ENCODE results near the gene SLC25A13.

Gene SLC25A13

GRCh38 chr7:96243241-96243640 is 78.7 kb downstream of the SLC25A13 start:
- no peak for DNase-seq (ENCODE audit: low spot score)

- DNase-seq (ENCODE audit: low spot score), result no peak
These were observed 80.0 kb downstream of the SLC25A13 start for GRCh38 chr7:96241855-96242254.

DNA sequence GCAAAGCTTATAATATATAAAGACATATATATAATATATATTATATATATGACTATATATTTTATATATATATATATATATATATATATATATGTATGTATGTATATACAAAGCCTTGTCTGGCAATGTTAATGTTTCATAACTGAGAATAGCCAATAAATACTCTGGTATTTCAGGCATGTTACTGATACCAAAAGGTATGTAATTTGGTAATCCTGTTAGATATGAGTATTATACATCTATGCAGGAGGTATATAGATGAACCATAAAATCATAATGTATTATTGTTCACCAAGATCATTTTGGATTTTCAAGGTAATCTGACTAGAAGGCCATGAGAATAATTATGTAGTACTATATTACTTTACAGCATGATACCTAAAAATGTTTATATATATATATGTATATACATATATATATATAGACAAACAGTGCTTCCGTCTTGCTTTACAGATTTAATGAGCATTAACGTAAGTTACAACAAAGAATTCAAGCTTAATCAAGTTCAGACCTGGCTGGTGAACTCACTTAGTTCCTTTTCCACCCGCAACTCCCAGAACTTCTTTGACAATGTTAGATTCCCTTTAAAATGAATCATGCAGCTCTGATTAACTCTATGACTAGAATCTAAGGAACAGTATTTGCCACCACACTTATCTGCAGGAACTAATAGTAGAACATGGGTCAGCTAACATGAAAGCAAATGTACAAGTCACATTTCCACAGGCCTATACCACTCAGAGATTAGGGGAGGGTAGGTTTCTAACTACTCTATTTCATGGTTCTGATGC is 82.7 kb downstream of the SLC25A13 start:
- no peak for DNase-seq (ENCODE audit: low spot score)

DNA sequence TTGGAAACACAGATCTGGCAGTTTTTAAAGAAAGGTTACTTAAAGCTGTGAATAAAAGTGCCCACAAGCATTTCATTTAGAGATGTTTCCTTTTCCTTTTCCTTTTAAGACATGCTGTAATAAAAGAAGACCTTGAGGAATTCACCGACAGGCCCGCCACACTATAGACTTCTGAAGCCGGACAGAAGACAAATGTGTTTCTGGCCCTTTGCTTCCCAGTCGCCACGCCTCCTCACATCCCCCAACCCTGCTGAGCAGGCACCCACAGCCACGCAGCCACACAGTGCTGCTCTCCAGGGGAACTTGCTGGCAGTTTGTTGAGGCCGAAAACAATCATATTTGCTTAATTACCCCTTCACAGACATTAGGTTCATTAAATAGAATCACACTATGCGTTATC is 83.4 kb downstream of the SLC25A13 start:
- no peak for DNase-seq (ENCODE audit: low spot score)

DNA sequence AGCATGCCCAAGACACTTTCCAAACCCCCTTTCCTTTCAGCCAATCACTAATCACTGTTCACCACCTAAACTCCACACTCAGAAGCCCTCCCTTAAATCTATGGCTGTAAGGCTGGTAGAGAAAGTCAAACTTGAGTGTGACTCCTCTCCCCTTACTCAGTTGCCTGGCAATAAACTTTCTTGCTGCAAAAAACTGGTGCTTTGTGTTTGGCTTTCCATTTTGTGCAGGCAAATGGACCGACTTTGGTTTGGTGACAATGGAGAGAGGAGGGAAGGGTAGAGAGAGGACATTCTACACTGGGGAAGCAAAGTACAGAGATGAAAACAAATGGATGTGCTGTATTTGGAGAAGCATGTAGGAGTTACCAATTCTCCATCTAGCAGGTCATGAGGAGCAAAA is 84.9 kb downstream of the SLC25A13 start:
- no peak for DNase-seq (ENCODE audit: low spot score)

GRCh38 chr7:96236198-96237039 is 85.5 kb downstream of the SLC25A13 start:
- DNase-seq (ENCODE audit: low spot score), result no peak

DNA sequence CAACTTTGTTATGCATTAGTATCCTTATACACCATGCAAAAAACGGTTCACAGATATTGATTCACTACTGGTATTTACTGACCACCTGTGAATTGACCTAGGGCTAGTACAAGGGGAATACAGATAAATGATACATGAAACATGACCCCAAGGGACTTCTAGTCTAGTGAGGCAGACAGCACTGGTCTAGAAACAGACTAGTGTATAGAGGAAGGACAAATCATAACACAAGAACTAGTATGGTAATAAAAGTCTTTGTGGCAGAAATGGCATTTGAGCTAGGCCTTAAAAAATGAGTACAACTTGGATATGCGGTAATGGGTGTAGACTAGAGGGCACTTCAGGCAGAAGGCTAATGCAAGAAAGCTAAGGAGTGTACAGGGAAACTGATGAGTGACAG is 86.6 kb downstream of the SLC25A13 start:
- DNase-seq (ENCODE audit: low spot score), result no peak

- DNase-seq (ENCODE audit: low spot score), result no peak
These were observed 88.3 kb downstream of the SLC25A13 start for GRCh38 chr7:96233528-96234154.

DNA sequence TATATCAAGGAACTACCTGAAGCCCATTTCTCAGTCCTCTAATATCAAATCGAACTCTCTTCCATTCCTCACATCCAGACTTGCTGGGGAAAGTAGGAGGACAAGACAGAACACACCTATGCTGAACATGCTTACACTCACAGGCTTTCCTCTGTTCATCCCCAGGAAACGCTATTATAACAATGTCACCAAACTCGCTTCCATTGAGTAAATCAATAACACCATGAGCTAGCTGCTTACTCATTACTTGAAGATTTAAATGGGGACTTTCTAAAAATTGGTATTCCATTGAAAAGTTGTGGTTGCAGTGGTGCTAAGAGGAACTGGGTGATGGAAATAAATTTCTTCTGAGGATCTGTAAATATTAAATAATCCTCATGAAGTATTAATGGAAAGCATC is 88.8 kb downstream of the SLC25A13 start:
- DNase-seq (ENCODE audit: low spot score), result no peak

GRCh38 chr7:96228760-96229159 is 93.1 kb downstream of the SLC25A13 start:
- no peak for DNase-seq (ENCODE audit: low spot score)

- DNase-seq (ENCODE audit: low spot score), result no peak
These were observed 96.6 kb downstream of the SLC25A13 start for GRCh38 chr7:96225251-96225650.

- DNase-seq (ENCODE audit: low spot score), result no peak
These were observed 97.2 kb downstream of the SLC25A13 start for GRCh38 chr7:96224685-96225084.

GRCh38 chr7:96224073-96224472 is 97.8 kb downstream of the SLC25A13 start:
- DNase-seq (ENCODE audit: low spot score), result no peak

GRCh38 chr7:96221888-96222287 is 100.0 kb downstream of the SLC25A13 start:
- DNase-seq (ENCODE audit: low spot score), result no peak

GRCh38 chr7:96219378-96220130 is 102.3 kb downstream of the SLC25A13 start:
- no peak for DNase-seq (ENCODE audit: low spot score)

DNA sequence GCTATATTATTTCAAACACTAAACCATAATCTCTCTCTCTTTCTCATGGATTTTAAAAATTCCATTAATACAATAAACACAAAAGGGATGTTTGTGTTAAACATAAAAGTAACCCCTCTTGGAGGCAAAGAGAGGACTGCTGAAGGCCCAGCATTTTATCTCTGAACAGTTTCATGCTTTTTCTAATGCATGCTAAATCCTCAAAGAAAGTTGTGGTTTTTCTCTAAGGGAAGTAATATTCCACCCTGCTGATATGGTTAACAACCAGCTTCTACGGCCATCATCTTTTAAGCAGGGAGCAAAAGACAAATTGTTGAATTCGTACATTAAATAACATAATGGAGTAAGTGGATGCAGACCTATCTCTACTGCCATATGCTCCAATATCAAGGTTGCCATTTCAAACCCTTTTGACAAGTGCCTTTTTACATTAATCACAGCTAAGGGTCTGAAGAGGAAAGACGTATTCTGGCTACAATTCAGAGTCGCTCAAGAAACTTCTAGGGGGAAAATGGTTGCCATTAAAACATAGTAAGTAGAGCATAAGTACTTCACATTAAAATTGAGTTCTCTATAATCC is 103.1 kb downstream of the SLC25A13 start:
- DNase-seq (ENCODE audit: low spot score), result no peak

DNA sequence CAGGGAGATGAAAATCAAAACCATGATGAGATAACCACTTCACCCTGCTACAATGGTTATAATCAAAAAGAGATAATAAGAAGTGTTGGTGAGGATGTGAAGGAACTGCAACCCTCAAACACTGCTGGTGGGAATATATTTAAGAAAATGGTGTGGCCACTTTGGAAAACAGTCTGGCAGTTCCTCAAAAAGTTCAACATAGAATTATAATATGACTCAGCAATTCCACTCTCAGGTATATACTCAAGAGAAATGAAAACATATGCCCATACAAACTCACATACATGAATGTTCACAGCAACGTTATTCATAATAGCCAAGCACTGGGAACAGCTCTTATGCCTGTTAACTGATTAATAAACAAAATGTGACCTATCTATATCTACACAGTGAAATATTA is 104.8 kb downstream of the SLC25A13 start:
- DNase-seq (ENCODE audit: low spot score), result no peak

- DNase-seq (ENCODE audit: low spot score), result no peak
These were observed 105.5 kb downstream of the SLC25A13 start for GRCh38 chr7:96216373-96216772.

GRCh38 chr7:96212474-96212873 is 109.4 kb downstream of the SLC25A13 start:
- DNase-seq (ENCODE audit: low spot score), result no peak

DNA sequence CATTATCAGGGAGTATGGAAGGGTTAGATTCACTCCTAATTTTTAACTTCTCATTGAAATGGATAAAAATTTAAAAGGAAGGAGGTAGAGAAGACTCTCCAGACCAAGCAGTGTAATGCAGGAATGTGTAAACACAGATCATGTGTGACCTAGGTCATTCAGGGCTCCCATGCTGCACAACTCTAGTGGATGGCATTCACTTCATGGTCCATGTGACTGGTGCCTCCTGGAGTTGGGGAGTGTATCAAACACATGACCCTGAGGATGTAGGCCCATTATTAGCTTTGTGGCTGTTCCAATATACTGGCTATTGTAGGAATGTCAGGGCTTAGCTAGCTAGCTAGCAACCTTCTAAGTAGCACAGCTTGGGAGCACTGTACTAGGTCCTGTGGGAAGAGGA is 109.9 kb downstream of the SLC25A13 start:
- DNase-seq (ENCODE audit: low spot score), result no peak

- no peak for DNase-seq (ENCODE audit: low spot score)
These were observed 116.2 kb downstream of the SLC25A13 start for GRCh38 chr7:96205665-96206064.

DNA sequence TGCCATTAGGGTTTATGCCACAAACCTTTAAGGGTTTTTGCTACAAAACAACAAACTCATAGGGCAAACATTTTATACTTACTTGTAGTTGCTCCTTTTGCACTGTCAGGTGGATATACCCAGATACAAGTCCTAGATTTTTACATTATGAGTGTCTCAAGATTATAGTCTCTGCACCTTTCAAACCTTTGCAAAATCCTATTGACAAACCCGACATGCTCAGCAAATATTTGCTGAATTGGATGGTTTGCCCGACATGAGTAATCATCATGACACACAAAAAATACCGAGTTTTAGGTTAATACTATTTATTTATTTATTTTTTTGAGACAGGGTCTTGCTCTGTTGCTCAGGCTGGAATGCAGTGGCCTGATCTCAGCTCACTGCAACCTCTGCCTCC is 117.3 kb downstream of the SLC25A13 start:
- DNase-seq (ENCODE audit: low spot score), result no peak

Measured in SW480 (cell line).